GM21619 (cell line): ENCODE measurements around the gene SMAD7.

ENCODE experiments used
- ATAC-seq: cut with Tn5 transposase; IDR thresholded peaks from one replicate; pipeline ENCODE4 v1.9.1; 2021; ENCODE audit not compliant: unreplicated experiment

SMAD7 gene

GRCh38 chr18:48987821-48988220, 37.1 kb upstream of the SMAD7 start:
- ATAC-seq = no peak

DNA sequence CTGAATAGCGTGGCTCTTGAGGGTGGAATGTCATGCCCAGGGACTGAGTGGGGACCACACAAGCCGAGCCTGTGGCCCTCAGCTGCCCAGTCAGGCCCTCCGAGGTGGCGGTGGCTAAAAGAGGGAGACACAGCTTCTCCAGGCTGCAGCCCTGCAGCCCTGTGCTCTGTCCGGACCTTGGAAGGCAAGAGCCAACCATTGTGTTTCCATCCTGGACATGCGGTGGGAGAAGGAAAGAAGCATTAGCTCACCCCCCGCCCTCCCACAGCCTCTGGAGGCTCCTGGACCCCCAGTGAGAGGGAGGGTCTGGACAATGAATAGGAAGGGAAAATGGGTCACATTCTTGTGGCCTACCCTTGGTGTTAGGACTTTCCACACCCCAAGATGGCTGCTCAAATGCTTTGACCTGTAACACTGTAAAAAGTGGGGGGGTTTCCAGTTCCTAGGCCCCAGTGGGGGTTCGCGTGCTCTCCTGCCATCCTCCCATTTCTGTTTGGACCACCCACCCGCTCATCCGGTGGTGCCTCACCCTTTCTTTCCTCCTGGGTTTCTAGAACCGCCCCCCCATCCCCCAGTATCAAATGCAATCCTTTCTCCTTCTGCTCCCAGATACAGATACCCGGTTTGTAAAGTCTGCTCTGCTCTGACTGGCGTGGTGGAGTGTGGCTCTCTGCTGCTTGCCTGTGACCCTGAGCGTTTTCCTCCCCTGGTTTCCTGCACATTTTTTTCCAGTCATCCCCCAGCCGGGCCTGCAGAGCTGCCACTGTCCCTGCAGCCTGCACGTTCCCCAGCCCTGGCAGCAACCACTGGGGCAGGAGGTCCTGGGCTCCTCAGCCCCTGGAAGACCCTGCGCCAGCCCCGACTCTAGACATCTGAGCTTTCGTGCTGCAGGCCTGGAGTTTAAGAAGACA, 36.3 kb upstream of the SMAD7 start:
- no peak for ATAC-seq

- no peak for ATAC-seq
Measured at GRCh38 chr18:48985161-48985560, 34.4 kb upstream of the SMAD7 start.

- no peak for ATAC-seq
Measured at GRCh38 chr18:48983793-48984437, 33.1 kb upstream of the SMAD7 start.

DNA sequence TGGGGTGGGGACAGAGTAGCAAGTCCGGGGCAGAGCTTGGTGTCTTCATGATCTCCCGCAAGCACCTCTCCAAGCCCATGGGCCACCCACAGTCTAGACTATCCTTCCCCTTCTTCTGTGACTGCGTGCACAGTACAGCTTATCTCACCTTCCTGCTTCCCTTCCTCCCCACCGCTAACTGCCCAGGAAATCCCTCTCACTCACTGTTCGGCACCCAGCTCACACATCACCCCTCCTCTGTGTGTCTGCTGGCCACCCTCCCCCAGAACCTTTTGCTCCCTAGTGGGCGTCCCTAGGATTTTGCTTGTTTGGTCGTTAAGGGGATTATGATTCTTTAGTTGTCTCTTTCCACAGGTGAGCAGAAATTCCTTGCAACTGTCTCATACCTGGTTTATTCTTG, 31.5 kb upstream of the SMAD7 start:
- no peak for ATAC-seq

- ATAC-seq = no peak
Measured at GRCh38 chr18:48979944-48980890, 29.5 kb upstream of the SMAD7 start.

DNA sequence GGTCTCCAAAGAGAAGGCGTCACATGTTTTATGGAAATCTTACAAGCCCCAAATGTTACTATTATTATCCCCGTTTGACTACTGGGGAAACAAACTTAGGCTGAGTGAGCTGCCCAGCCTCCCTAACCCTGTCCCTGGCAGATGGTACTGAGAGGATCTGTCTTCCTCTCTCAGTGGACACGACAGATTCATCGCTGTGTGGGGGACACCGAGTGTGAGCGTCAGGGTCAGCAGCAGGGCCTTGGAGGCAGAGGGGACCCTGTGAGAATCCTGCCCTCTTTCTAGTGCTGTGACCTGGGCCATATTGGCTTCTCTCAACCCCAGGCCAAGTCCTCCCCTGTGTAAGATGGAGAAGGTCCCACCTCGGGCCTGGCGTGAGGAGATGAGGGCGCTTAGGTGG, 27.1 kb upstream of the SMAD7 start:
- ATAC-seq = no peak

- ATAC-seq = peak; percentile 52
Measured at GRCh38 chr18:48975817-48976649, 25.3 kb upstream of the SMAD7 start.

- ATAC-seq = no peak
Measured at GRCh38 chr18:48975120-48975816, 24.5 kb upstream of the SMAD7 start.

DNA sequence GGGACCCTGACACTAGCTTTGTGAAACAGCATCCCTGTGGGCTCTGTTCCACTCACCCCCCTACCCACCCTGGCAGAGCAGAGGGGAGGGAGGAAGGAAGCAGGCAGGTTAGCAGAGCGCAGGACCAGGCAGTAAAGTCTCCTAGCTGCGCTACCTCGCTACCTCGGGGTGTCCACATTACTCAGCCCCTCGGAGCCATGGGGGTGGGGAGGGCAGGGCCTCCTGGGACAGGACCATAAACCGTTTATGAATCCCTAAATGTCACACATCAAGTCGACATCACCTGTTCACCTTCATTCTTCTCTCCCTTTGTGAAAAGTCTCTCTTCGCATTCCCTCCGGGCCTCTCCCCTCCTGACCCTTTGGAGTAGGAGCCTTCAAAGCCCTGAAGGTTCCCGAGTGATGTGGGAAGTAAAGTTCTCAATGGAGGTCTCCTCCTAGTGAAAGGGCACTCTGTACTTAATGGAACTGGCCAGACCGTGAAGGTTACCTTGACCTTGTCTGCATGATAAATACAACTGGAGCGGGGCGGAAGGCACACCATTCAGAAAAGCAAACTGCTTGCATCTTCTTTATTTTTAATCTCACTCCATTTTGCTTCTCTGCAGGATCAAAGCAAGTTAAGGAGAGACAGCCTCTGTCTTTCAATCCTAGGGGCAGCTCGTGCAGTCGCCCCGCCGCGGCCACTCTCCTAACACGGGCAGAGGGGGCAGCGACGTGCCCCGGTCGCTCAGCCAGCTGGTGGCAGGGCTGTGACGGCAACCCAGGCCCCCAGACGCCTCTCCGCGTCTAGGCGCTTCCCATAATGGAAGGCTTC, 23.7 kb upstream of the SMAD7 start:
- no peak for ATAC-seq

DNA sequence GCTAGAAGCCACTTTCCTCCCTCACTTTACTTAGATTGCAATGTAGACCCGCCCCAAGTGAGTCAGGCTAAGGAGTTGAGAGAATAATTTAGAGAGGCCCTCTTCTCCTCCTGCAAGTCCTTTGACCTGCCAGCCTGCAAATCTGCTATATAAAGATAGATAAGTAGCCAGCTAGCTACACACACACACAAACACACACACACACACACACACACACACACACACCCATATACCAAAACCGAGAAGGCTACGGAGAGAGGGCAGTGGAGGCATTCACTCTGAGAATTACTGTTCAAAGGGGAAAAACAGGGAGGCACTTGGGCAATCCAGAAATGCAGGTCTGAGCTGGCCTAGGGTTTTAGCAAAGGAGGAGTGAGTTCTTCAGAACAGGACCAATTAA, 23.0 kb upstream of the SMAD7 start:
- ATAC-seq = no peak

- no peak for ATAC-seq
Measured at GRCh38 chr18:48968412-48969215, 17.8 kb upstream of the SMAD7 start.

DNA sequence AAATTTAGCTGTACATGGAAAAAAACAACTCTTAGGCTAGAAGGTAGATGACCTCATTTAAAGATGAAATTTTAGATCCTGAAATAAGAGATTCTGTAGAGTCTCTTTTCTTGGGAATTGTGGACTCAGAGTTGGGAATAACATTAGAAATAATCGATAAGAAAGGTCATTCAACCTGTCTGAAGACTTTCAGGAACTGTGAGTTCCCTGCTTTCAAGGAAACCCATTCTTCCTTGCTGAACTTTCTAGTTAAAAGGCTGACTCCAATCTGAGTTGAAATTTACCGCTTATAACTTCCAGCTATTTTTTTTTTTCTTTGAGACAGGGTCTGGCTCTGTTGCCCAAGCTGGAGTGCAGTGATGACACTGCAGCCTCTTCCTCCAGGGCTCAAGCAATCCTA, 16.8 kb upstream of the SMAD7 start:
- no peak for ATAC-seq

- ATAC-seq = no peak
Measured at GRCh38 chr18:48966523-48966922, 15.8 kb upstream of the SMAD7 start.

- ATAC-seq = no peak
Measured at GRCh38 chr18:48963586-48964470, 13.1 kb upstream of the SMAD7 start.

DNA sequence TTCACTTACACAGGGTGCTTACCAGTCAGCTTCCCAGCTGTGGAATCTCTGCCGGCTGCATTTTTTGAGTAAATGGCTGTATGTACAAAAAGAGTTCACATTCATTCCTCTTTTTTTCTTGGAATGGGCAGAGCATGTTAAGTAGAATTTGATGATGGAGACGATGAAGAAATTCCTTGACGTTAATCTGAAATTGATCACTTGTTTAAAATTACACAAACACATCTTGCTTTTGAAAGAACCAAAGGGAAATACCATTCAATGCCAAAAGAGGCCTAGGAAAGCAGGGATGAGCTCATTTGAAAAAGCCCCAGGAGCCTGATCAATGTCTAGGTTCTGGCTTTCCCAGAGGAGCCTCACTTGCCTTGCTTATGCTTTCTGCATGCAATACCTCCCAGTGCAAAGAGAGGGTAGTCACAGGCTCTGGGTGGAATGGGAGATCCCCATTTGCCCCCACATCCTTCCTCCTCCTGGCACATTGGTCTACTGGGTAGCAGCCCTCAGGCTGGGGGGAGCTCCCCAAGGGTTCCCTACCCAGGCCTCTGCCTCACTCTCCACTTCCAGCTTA, 12.3 kb upstream of the SMAD7 start:
- no peak for ATAC-seq
